ENCODE results near the gene PAK2. TPM values are rescaled to one million over a fixed set of nuclear protein-coding genes. Genes with fewer than 3 reads are reported as not detected.

Gene PAK2
- total RNA-seq, 1 experiment from 2014 or later, result 32.6 TPM

DNA sequence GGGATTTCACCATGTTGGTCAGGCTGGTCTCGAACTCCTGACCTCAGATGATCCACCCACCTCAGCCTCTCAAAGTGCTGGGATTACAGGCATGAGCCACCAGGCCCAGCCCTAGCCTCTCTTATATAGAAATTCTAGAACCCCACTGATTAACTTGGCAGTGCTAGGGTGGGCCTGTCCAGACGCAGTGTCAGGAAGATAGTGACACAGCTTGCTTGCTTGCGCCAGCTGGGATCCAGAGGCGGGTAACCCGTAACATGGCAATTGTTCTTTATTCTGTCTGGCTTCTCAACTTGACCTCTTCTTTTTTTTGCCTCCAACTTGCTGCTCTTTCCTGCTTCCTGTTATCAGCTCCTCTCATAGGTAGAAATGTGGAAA, 43.8 kb upstream of the PAK2 start:
- Histone ChIP-seq H3K9me3 (ENCODE audit: low read length) (no peaks in the 10 kb centered on the region), H3K9ac (ENCODE audit: low read length) (no peak overlapping the region), H3K79me2 (ENCODE audit: low read length) (no peaks in the 10 kb centered on the region), H3K9me2 (replicated peaks; ENCODE audit: low read length) (no peaks in the 10 kb centered on the region), H3K27me3 (ENCODE audit: low read length) (no peaks in the 10 kb centered on the region), H3K36me3 (ENCODE audit: low read depth, low read length) (no peaks in the 10 kb centered on the region), H4K20me1 (ENCODE audit: low read length) (no peaks in the 10 kb centered on the region), H3K4me3 (ENCODE audit: low read length) (no peak overlapping the region), H3F3A (ENCODE audit: low read length, unreplicated experiment) (no peaks in the 10 kb centered on the region), H2AFZ (ENCODE audit: low read length) (no peak overlapping the region), H3K4me2 (ENCODE audit: low read length) (no peak overlapping the region), H3K27ac (ENCODE audit: low read length) (no peak overlapping the region), H3K4me1 (ENCODE audit: insufficient read depth, low read length) (no peaks in the 10 kb centered on the region)
- BruUV-seq (replicated peaks), result no TSS peak
- ChIA-PET POLR2A (ENCODE audit: unreplicated experiment) (interaction anchor here (0.6 kb wide), 1 partner anchor 16 kb away, joined by 4 read pairs; no protein-coding TSS in a partner anchor), CTCF (interaction anchor here (1.3 kb wide), 1 partner anchor 86 kb away, joined by 10 read pairs; no protein-coding TSS in a partner anchor)
- no peak for DNase-seq
- intact Hi-C loops (cut with micrococcal nuclease), result no loop called here
- TF ChIP-seq EZH2phosphoT487 (IDR thresholded peaks at IDR 0.05; ENCODE audit: borderline replicate concordance, low read length) (no peak), EZH2 (IDR thresholded peaks at IDR 0.05; ENCODE audit: low read length, unreplicated experiment) (no peak)
- TF ChIP-seq, protein P1, sequence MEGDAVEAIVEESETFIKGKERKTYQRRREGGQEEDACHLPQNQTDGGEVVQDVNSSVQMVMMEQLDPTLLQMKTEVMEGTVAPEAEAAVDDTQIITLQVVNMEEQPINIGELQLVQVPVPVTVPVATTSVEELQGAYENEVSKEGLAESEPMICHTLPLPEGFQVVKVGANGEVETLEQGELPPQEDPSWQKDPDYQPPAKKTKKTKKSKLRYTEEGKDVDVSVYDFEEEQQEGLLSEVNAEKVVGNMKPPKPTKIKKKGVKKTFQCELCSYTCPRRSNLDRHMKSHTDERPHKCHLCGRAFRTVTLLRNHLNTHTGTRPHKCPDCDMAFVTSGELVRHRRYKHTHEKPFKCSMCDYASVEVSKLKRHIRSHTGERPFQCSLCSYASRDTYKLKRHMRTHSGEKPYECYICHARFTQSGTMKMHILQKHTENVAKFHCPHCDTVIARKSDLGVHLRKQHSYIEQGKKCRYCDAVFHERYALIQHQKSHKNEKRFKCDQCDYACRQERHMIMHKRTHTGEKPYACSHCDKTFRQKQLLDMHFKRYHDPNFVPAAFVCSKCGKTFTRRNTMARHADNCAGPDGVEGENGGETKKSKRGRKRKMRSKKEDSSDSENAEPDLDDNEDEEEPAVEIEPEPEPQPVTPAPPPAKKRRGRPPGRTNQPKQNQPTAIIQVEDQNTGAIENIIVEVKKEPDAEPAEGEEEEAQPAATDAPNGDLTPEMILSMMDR (conservative IDR thresholded peaks at IDR 0.05; ENCODE audit: low read depth, low read length), result no peak
- ATAC-seq, result no peak

DNA sequence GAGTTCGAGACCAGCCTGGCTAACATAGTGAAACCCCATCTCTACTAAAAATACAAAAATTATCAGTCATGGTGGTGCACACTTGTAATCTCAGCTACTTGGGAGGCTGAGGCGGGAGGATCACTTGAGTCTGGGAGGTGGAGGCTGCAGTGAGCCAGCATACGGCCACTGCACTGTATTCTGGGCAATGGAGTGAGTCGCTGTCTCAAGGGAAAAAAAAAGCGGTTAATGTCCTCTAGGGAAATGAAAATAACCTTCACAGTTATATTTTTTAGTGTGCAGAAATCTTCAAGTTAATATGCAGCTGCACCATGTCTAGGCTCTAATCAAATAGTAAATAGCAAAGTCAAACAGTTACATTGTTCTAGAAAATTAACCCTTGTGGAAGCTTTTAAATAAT, 42.4 kb upstream of the PAK2 start:
- no peaks in the 10 kb centered on the region for H3K9me2 ChIP-seq (replicated peaks; ENCODE audit: low read length)
- H3K36me3 ChIP-seq (ENCODE audit: low read depth, low read length), result no peaks in the 10 kb centered on the region
- ATAC-seq (no peak), DNase-seq (no peak)
- intact Hi-C loops (cut with micrococcal nuclease), result no loop called here
- no peak overlapping the region for H3K27ac ChIP-seq (ENCODE audit: low read length)
- no peak for TF ChIP-seq EZH2phosphoT487 (IDR thresholded peaks at IDR 0.05; ENCODE audit: borderline replicate concordance, low read length)
- TF ChIP-seq, protein P1 (conservative IDR thresholded peaks at IDR 0.05; ENCODE audit: low read depth, low read length), result no peak
- no peak for TF ChIP-seq EZH2 (IDR thresholded peaks at IDR 0.05; ENCODE audit: low read length, unreplicated experiment)
- no peaks in the 10 kb centered on the region for H3K79me2 ChIP-seq (ENCODE audit: low read length)
- H3K9me3 ChIP-seq (ENCODE audit: low read length), result no peaks in the 10 kb centered on the region
- POLR2A ChIA-PET (ENCODE audit: unreplicated experiment), result interaction anchor here (0.7 kb wide), 1 partner anchor 9 kb away, joined by 9 read pairs; no protein-coding TSS in a partner anchor
- H3K4me3 ChIP-seq (ENCODE audit: low read length), result no peak overlapping the region
- no TSS peak for BruUV-seq (replicated peaks)
- no peak overlapping the region for H3K4me2 ChIP-seq (ENCODE audit: low read length)
- CTCF ChIA-PET, result no interaction called here
- H3K9ac ChIP-seq (ENCODE audit: low read length), result no peak overlapping the region
- no peaks in the 10 kb centered on the region for H3F3A ChIP-seq (ENCODE audit: low read length, unreplicated experiment)
- no peak overlapping the region for H2AFZ ChIP-seq (ENCODE audit: low read length)
- no peaks in the 10 kb centered on the region for H3K27me3 ChIP-seq (ENCODE audit: low read length)
- no peaks in the 10 kb centered on the region for H4K20me1 ChIP-seq (ENCODE audit: low read length)
- no peaks in the 10 kb centered on the region for H3K4me1 ChIP-seq (ENCODE audit: insufficient read depth, low read length)

DNA sequence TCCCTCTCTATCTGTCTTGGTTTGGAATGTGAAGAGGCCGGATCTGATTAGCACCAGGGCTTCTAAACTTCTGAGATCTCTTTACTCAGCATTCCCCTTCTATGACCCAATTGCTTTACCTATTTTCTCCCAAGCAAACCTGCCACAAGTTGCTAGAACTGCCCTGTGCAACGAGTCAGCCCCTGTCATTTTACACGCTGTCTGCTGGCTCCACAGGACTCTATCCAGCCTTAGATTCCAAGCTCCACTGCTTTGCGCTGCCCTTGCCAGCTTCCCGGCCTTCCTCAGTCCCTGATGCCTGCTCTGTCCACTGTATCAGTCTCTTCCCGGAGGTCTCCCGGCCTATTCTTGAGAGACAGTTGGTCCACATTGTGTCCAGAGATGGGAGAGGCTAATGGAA, 39.9 kb upstream of the PAK2 start:
- H3K27me3 ChIP-seq (ENCODE audit: low read length), result no peaks in the 10 kb centered on the region
- BruUV-seq (replicated peaks), result no TSS peak
- H3K4me2 ChIP-seq (ENCODE audit: low read length), result no peak overlapping the region
- no peak overlapping the region for H3K9ac ChIP-seq (ENCODE audit: low read length)
- ATAC-seq, result no peak
- no peaks in the 10 kb centered on the region for H3K36me3 ChIP-seq (ENCODE audit: low read depth, low read length)
- 0 out of 2 replicates have a peak overlapping the region, but pooled peaks have one; percentile 7 for H2AFZ ChIP-seq (ENCODE audit: low read length)
- H3K4me3 ChIP-seq (ENCODE audit: low read length), result no peak overlapping the region
- H3K9me3 ChIP-seq (ENCODE audit: low read length), result no peaks in the 10 kb centered on the region
- H4K20me1 ChIP-seq (ENCODE audit: low read length), result no peaks in the 10 kb centered on the region
- ChIA-PET POLR2A (ENCODE audit: unreplicated experiment) (interaction anchor here (0.5 kb wide), 1 partner anchor 23 kb away, joined by 4 read pairs; no protein-coding TSS in a partner anchor), CTCF (no interaction called here)
- H3K79me2 ChIP-seq (ENCODE audit: low read length), result no peaks in the 10 kb centered on the region
- H3K4me1 ChIP-seq (ENCODE audit: insufficient read depth, low read length), result no peaks in the 10 kb centered on the region
- no peak overlapping the region for H3K27ac ChIP-seq (ENCODE audit: low read length)
- no peaks in the 10 kb centered on the region for H3K9me2 ChIP-seq (replicated peaks; ENCODE audit: low read length)
- DNase-seq, result no peak
- TF ChIP-seq EZH2 (IDR thresholded peaks at IDR 0.05; ENCODE audit: low read length, unreplicated experiment) (no peak), EZH2phosphoT487 (IDR thresholded peaks at IDR 0.05; ENCODE audit: borderline replicate concordance, low read length) (no peak)
- TF ChIP-seq, protein P1 (conservative IDR thresholded peaks at IDR 0.05; ENCODE audit: low read depth, low read length), result no peak
- H3F3A ChIP-seq (ENCODE audit: low read length, unreplicated experiment), result no peaks in the 10 kb centered on the region
- intact Hi-C loops (cut with micrococcal nuclease), result no loop called here
